ENCODE measurements around the gene WNT3A. TPM values are rescaled to one million over a fixed set of nuclear protein-coding genes. Genes with fewer than 3 reads are reported as not detected.

WNT3A gene
- total RNA-seq, 1 experiment from 2014 or later, result not detected

- peaks cover 4% of the 10 kb centered on the region for H3K4me1 ChIP-seq (ENCODE audit: insufficient read depth, low read length, poor library complexity, severe bottlenecking)
- no peaks in the 10 kb centered on the region for H3K36me3 ChIP-seq (ENCODE audit: insufficient read depth, low read length, poor library complexity, severe bottlenecking)
- POLR2A ChIA-PET (ENCODE audit: low non-redundant PET), result no interaction called here
- TF ChIP-seq EZH2 (IDR thresholded peaks at IDR 0.05; ENCODE audit: borderline replicate concordance, low read depth, low read length, poor library complexity, severe bottlenecking) (no peak), CTCF (conservative IDR thresholded peaks at IDR 0.05; ENCODE audit: low read depth, low read length) (no peak)
- CTCF ChIA-PET, result no interaction called here
- no TSS peak for BruUV-seq (replicated peaks)
- no peak overlapping the region for H3K27ac ChIP-seq (ENCODE audit: low read depth, low read length, poor library complexity, severe bottlenecking)
- H3K4me3 ChIP-seq (ENCODE audit: low read depth, low read length, poor library complexity, severe bottlenecking), result no peak overlapping the region
- H3K27me3 ChIP-seq (replicated peaks; ENCODE audit: insufficient read depth, low read depth, low read length, poor library complexity), result peaks cover 63% of the 10 kb centered on the region
- no peaks in the 10 kb centered on the region for H3K9me3 ChIP-seq (ENCODE audit: low read depth, low read length, poor library complexity, severe bottlenecking)
- intact Hi-C loops (cut with micrococcal nuclease; ENCODE audit: unreplicated experiment), result no loop called here
- no peak for DNase-seq (ENCODE audit: low spot score)
These were observed 33.2 kb downstream of the WNT3A start for GRCh38 chr1:228039986-228040385.

- Histone ChIP-seq H3K27ac (ENCODE audit: low read depth, low read length, poor library complexity, severe bottlenecking) (no peak overlapping the region), H3K4me3 (ENCODE audit: low read depth, low read length, poor library complexity, severe bottlenecking) (no peak overlapping the region), H3K36me3 (ENCODE audit: insufficient read depth, low read length, poor library complexity, severe bottlenecking) (no peaks in the 10 kb centered on the region), H3K9me3 (ENCODE audit: low read depth, low read length, poor library complexity, severe bottlenecking) (no peaks in the 10 kb centered on the region), H3K4me1 (ENCODE audit: insufficient read depth, low read length, poor library complexity, severe bottlenecking) (peaks cover 4% of the 10 kb centered on the region), H3K27me3 (replicated peaks; ENCODE audit: insufficient read depth, low read depth, low read length, poor library complexity) (peaks cover 69% of the 10 kb centered on the region)
- CTCF ChIA-PET, result no interaction called here
- POLR2A ChIA-PET (ENCODE audit: low non-redundant PET), result no interaction called here
- DNase-seq (ENCODE audit: low spot score), result no peak
- TF ChIP-seq EZH2 (IDR thresholded peaks at IDR 0.05; ENCODE audit: borderline replicate concordance, low read depth, low read length, poor library complexity, severe bottlenecking), result no peak
- TF ChIP-seq CTCF (conservative IDR thresholded peaks at IDR 0.05; ENCODE audit: low read depth, low read length), result no peak
- intact Hi-C loops (cut with micrococcal nuclease; ENCODE audit: unreplicated experiment), result no loop called here
- BruUV-seq (replicated peaks), result no TSS peak
These were observed 34.5 kb downstream of the WNT3A start for GRCh38 chr1:228041316-228041715.

- Histone ChIP-seq H3K4me3 (ENCODE audit: low read depth, low read length, poor library complexity, severe bottlenecking) (no peak overlapping the region), H3K27ac (ENCODE audit: low read depth, low read length, poor library complexity, severe bottlenecking) (no peak overlapping the region), H3K4me1 (ENCODE audit: insufficient read depth, low read length, poor library complexity, severe bottlenecking) (peaks cover 4% of the 10 kb centered on the region), H3K36me3 (ENCODE audit: insufficient read depth, low read length, poor library complexity, severe bottlenecking) (no peaks in the 10 kb centered on the region), H3K27me3 (replicated peaks; ENCODE audit: insufficient read depth, low read depth, low read length, poor library complexity) (peaks cover 65% of the 10 kb centered on the region), H3K9me3 (ENCODE audit: low read depth, low read length, poor library complexity, severe bottlenecking) (no peaks in the 10 kb centered on the region)
- BruUV-seq (replicated peaks), result no TSS peak
- ChIA-PET POLR2A (ENCODE audit: low non-redundant PET) (no interaction called here), CTCF (no interaction called here)
- DNase-seq (ENCODE audit: low spot score), result no peak
- no peak for TF ChIP-seq EZH2 (IDR thresholded peaks at IDR 0.05; ENCODE audit: borderline replicate concordance, low read depth, low read length, poor library complexity, severe bottlenecking)
- TF ChIP-seq CTCF (conservative IDR thresholded peaks at IDR 0.05; ENCODE audit: low read depth, low read length), result no peak
- intact Hi-C loops (cut with micrococcal nuclease; ENCODE audit: unreplicated experiment), result no loop called here
These were observed 35.7 kb downstream of the WNT3A start for GRCh38 chr1:228042508-228042907.
